Measurements from ENCODE around the gene RNF113B.

RNF113B gene

DNA sequence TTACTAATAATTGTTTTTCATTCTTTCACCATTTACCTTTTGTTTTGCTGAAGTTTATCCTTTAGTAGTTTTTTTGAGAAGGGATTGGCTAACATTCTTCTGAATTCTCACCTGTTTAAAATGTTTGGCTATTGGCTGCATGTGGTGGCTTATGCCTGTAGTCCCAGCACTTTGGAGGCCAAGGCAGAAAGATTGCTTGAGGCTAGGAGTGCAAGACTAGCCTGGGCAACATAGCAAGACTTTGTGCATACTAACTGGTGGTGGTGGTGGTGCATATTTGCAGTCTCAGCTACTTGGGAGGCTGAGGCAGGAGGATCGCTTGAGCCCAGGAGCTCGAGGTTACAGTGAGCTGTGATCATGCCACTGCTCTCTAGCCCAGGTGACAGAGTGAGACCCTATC, 27.5 kb upstream of the RNF113B start:
- FAIRE-seq (no peak), DNase-seq (ENCODE audit: low spot score) (no peak)

DNA sequence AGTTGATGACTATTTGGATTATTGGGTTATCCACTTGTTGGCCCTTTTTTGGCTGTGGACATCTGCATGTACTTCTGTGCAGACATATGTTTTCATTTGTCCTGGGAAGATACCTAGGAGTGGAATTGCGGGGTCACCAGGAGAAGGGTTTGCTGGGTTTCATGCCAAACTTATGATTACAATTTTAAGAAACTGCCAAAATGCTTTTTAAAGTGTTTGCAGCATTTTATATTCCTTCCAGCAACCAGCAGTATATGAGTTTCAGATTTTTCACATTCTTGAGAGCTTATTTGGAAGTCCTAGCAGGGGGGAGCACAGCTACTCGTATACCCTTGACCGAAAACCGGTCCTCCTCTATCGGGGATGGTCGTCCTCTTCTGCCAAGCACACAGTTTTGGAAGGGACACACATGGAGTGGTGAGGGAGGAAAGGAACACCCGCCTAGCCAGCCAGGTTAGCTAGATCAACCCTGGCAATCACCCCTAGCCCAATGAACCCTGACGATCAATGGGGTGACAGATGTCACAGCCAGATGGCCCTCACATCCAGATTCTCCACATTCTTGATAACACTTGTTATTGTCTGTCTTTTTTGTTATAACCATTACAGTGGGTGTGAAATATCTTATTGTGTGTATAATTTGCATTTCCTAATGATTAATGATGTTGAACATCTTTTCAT, 26.7 kb upstream of the RNF113B start:
- FAIRE-seq (no peak), DNase-seq (ENCODE audit: low spot score) (no peak)

DNA sequence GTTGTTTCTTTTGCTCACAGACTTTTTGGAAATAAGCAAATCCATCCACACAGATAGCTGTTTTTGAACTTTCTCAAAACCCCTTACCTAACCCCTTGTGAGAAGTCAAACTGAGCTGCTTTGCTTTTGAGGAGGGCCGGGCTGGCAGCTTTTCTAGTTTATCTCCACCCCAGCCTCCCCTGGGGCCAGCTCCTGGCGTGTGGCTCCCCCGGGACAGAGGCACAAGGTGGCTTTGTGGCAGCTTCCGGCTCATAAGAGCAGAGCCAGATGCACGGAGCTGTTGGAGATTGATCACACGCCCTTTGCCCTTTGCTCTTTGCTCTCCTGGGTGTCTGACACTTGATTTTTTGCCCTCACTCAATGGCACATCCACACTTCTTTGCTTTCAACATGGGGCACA, 24.9 kb upstream of the RNF113B start:
- FAIRE-seq: no peak
- DNase-seq (ENCODE audit: low spot score): no peak

DNA sequence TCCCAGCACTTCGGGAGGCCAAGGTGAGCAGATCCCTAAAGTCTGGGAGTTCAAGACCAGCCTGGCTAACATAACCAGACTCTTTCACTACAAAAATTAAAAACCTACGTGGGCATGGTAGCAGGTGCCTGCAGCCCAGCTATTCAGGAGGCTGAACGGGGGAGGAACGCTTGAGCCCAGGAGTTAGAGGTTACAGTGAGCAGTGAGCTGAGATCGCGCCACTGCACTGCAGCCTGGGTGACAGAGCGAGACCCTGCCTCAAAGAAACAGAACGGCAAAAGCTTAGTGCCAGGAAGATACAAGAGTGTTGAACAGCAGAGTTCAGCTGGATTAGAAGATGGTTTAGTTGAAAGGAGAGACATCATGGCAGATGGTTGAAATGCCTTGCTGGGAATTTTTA, 24.1 kb upstream of the RNF113B start:
- no peak for DNase-seq (ENCODE audit: low spot score)

DNA sequence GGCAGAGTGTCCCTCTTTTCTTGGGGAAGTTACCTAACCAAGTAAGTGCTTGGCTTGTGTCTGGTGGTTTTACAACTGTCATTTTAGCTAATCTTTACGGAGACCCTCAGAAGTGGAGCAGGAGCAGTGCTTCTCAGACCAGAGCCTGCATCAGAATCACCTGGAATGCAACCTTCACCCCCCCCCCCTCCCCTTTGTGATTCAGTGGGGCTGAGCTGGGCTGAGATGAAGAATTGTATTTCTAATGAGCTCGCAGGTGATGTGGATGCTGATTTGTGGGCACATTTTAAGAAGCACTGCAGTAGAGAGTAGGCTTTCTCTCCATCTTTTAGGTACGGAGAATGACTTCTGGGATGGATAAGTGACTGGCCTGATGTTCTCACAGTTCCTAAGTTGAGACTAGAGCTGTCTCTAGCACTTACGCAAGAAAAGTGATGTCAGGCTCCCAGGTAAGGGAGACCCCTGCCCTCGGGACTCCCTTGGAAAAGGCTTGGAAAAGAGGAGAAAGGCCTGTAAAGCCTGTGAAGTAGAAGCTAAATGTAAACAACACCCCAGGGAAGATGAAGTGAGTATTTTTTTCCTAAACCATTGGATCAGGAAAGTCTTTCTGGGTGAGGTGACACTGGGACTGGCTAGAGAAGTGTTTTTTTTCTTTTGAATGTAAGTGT, 23.3 kb upstream of the RNF113B start:
- no peak for DNase-seq (ENCODE audit: low spot score)
- no peak for FAIRE-seq

More for the DNA sequence above, 24.1 kb upstream of the RNF113B start:
- FAIRE-seq: no peak

DNA sequence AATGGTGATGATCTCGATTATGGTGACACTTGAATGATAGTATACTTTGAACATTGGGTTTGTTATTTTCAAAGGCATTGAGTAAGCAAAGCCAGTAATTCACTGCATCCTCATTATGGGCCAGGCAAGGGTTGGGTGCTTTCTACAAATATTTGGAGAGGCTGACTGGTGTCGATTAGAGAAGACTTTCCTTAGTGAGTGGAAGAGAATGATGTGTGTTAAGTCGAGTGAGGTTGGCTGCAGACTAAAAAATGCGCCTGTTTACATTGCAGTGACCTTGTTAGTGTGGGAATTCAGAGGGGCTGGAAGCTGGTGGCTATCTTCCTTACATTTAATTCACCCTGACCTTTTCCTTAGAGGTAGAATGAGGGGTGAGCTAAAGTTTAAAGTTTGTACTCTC, 22.4 kb upstream of the RNF113B start:
- DNase-seq (ENCODE audit: low spot score) (no peak), FAIRE-seq (no peak)

DNA sequence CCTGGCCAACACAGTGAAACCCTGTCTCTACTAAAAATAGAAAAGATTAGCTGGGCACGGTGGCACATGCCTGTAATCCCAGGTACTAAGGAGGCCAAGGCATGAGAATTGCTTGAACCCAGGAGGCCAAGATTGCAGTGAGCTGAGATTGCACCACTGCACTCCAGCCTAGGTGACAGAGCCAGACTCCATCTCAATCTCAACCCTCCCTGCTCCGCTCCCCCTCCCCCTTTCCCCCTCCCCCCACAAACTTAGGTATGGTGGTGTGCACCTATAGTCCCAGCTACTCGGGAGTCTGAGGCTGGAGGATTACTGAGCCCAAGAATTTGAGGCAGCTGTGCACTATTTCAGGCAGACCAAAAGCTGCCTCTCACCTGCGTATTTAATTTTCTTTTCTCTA, 21.6 kb upstream of the RNF113B start:
- no peak for DNase-seq (ENCODE audit: low spot score)
- no peak for FAIRE-seq

DNA sequence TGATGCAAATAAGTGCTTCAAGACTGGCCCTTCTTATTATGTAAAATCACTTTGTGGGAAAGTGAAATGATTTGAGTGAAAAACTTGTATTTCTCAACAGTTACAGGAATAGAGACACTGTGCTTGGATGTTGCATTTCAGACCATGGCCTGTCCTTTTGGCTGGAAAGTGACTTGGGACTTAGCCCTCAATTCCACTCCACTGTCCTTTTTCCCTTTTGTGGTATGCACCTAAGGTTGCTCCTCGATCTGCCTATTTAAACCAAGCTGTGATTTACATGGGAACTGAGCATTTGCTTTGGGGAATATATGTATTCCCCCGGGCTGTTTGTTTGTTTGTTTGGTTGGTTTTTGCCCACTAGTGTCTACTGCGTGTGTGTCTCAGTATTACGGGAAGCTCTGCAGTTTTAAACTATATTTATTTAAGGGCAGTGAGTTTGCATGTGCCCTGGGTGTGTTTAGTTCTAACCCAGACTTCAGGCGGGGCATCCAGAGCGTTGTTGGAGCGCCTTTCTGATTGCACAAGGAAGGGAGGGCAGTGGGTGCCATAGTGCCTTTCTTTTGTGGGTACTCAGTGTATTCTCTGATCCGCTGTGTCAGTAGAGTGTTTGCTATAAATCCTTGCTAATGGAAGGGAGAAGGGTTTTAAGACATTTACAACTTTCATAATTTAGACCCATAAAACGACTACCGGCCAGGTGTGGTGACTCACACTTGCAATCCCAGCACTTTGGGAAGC, 18.2 kb upstream of the RNF113B start:
- DNase-seq (ENCODE audit: low spot score): no peak
- FAIRE-seq: no peak

DNA sequence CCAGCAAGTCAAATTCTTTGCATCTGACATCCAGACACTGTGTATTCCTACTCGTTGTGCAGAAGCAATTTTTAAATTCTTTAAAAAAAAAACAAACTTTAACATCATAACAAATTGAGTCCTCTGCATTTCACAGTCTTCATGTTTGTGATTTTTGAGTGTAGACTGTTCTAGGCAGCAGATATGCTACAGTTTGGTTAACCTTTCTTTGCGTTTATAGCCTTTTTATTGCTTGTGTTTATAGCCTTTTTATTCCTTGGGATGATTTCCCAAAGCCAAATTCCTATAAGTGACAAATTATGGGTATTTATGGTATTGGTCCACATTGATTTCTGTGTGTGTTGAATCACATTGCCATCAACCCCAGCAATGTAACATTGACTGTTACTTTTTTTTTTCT, 14.9 kb upstream of the RNF113B start:
- FAIRE-seq: no peak

DNA sequence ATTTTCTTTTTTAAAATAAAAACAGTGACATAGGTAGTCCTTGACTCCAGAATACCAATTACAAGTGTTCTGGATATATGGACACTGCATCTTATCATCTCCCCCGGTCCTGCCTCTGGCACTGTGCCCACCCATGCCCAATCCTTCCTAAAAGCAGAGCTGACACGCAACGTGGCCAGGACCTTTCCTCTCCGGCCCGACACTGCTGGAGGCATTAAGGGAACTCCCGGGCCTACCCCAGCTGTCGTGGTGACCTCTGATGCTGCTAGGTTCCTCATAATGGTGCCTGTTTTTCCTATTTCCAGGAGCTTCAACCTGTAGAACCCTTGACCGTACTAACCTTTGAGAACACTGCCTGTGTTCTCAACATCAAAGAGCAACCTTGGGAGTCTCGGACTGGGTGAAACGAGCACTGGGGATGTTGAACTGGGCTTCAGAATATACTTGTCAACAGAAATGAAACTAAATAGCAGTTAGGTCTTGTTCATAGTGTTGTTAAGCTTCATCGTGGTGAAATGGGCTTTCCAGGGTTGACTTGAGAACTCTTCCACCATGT, 13.9 kb upstream of the RNF113B start:
- no peak for FAIRE-seq
- no peak for DNase-seq (ENCODE audit: low spot score)

More for the DNA sequence above, 14.9 kb upstream of the RNF113B start:
- no peak for DNase-seq (ENCODE audit: low spot score)

DNA sequence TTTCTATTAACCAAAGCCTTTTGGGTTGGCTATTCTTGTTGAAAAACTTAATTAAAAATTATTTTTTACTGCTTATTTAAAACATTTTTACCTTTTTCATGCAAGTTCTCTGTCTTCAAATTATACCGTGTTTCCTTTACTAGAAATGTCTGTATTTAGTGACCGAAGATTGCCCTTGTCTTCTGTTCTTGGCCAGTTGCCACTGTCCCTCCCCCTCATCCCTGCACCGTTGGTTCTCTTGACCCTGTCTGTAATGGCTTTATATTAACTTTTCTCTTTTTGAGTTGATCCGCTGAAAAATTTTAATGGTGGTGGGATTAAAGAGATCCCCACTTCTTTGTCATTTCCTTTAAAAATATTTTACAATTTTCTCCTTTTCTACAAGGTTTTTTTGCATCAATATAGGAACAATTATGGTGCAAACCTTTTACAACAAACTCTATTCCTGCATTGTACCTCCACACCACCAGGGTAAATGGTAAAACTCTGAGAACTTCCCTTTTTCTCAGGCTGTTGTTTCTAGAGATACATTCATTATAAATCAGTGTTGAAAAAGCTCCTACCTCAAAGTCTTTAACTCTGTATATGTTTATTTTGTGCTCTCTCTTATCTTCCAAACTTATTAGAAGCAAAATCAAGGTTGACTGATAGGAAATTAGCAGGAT, 12.9 kb upstream of the RNF113B start:
- DNase-seq (ENCODE audit: low spot score) (no peak), FAIRE-seq (no peak)

DNA sequence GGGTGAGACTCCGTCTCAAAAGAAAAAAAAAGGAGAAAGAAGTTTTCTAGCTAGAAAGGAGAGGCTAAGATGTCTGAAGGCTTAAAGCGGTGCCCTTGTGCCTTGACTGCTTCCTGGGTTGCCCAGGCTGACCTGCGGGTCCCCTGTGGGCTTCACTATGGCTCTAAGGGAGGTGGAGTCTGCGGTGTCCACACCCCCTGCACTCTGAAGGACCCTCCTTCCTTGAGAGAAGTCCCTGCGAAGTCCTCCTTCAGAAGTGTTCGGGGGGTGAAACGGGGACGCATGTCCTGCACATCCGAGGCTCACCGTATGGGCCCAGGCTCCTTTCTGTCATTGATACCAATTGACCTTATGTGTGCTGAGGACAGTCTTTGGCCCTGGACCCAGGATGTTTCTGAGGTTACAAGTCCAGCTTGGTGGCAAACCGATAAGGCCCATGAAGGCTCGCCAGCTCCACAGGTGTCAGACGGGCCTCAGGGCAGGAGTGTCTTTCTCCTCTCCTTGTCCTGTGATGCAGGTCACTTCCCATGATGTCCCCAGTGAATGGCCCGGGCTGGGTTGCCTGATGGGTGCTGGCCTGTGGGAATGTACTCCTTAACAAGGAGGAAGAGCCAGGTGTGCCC, 11.6 kb upstream of the RNF113B start:
- DNase-seq (ENCODE audit: low spot score) (no peak), FAIRE-seq (no peak)

DNA sequence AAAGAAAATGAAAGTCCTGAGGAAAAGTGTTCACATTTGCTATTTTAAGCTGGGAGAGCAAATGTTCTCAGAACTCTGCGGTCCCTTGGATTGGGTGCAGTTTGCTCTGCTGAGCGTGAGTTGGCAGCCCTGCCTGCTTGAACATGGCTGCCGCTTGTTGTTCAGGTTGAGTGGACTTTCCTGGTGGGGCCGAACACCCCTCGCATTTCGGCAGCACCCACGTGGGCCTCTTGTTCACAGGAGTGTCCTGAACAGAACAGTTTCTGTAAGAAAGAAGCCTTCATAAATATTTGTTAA, 10.8 kb upstream of the RNF113B start:
- no peak for FAIRE-seq

DNA sequence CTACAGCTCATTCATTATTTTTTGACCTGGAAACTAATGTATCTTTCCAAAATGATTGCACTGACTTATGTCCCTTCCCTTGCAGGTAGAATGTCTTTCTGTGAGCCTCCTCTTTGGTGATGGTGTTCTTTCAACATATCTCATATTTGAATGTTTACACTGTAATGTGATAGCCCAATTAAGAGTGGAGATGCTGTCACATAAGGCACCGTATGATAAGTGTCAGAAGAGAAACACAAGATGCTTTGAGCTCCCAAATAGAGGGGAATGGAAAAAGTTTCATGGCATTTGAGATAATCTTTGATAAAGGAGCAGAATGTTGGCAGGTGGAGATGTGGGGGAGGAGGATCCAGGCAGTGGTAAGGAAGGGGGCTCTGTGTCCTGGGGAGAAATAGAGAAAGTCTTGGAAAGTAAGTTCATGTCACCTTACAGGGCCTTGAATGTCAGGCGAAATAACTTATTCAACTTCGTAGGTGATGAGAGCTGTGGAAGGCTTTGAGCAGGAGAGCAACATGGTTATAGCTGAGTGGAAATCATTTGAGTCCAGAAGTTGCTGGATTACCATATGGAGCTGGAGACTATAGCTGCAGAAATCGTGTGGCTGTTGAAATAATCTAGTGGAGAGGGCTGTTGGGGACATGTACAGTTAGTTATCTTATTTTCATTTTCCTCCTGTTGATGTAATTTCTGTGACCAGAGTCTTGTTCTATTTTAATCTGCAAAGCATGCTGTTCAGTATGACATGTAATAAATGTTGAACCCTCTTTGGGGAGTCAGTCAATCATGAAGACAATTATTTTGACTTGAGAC, 10.3 kb upstream of the RNF113B start:
- no peak for DNase-seq (ENCODE audit: low spot score)
- FAIRE-seq: no peak

More for the DNA sequence above, 10.8 kb upstream of the RNF113B start:
- no peak for DNase-seq (ENCODE audit: low spot score)

DNA sequence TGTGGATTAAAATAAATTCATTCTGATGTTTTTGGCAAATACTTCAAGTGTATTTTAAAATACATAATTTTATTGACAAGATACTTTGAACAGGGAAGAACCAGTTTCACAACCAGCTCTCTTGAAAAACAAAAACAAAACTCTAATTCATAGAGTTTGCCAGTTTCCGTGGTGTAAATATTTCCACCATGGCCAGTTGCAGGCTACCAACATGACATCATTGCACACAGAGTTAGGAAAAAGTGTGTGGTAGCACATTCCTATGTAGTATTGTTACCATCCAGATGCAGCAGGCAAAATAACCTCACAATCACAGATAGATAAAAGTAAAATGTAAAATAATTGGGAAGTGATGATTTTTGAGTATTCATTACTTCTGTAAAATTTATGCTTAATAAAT, 7.7 kb upstream of the RNF113B start:
- no peak for FAIRE-seq
- DNase-seq (ENCODE audit: low spot score): no peak

DNA sequence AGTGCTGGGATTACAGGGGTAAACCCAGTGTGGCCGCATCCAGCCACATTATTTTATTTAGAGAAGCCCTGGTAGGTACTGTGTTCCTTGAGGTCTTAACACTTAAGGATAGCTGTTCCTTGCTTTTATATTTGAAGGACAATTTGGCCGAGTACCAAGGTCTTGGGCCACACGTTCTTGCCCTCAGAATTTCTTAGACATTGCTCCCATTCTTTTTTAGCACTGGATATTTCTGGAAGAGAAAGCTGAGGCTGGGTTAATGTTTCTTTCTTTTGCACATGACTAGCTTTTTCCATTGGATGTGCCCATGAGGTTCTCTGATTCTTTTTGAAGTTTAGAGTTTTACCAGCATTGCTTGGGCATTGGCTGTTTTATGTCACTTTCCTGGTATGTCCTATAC, 5.5 kb upstream of the RNF113B start:
- no peak for DNase-seq (ENCODE audit: low spot score)
- no peak for FAIRE-seq

DNA sequence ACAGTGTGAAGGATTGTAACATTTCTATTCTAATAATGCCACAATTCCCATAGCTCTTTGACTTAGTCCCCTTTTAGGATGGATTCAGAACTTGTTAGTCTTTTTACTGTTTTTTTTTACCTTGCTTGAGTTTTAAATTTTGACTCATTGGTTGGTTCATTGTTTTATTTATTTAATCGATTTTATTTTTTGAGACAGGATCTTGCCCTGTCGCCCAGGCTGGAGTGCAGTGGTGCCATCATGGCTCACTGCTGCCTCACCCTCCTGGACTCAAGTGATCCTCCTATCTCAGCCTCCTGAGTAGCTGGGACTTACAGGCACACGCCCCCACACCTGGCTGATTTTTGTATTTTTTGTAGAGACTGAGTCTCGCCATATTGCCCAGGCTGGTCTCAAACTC, 5.1 kb upstream of the RNF113B start:
- DNase-seq (ENCODE audit: low spot score): no peak
- FAIRE-seq: no peak

DNA sequence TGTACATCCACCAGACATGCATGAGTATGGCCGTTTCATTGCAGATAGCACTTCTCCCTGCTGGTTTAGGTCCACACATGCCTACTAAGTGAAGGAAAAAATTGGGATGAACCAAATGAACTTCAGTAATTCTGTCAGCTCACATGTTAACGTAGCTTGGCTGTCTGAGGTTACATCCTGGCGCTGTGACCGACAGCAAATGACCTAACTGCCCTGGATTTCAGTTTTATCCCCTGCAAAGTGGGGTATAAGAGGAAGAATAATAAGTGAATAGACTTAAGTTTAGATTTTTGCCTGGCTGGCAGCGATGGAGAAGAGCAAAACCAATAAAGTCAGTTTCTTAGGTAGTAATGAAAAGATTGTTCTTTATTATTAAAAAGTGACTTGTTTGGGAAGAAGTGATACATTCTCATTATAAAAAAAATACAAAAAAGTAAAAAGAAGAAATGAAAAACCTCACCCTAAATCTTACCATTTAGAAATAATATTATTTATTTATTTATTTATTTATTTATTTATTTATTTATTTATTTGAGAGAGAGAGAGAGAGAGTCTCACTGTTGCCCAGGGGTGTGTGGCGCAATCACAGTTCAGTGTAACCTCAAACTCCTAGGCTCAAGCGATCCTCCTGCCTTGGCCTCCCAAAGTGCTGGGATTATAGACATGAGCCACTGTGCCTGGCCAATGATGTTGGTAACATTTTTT, 4.2 kb upstream of the RNF113B start:
- no peak for DNase-seq (ENCODE audit: low spot score)
- FAIRE-seq: no peak

DNA sequence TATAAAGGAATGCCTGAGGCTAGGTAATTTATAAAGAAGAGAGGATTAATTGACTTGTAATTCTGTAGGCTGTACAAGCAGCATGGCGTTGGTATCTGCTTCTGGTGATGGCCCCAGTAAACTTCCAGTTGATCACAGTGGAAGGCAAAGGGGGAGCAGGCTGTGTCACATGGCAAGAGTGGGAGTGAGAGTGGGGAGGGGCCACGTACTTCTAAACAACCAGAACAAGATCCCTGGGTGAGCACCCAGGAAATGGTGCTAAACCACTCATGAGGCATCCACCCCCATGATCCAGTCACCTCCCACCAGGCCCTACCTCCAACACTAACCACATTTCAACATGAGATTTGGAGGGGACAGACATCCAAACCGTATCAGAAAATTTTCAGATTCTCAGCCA, 3.0 kb upstream of the RNF113B start:
- DNase-seq (ENCODE audit: low spot score) (no peak), FAIRE-seq (no peak)

DNA sequence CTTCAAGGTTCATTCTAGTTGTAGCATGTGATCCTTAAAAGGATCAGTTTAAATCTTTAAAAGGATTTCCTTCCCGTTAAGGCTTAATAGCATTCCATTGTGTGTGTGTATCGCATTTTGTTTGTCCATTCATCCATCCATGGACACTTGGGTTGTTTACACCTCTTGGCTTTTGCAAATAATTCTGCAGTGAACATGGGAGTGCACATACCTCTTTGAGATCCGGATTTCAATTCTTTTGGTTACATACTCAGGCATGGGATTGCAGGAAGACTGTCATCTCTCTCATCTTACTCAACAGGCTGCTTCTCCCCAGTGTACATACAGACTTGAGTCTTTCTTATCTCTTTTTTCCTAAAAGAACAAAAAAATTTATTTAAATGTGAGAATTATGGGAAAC, 1.2 kb downstream of the RNF113B start:
- FAIRE-seq (no peak), DNase-seq (ENCODE audit: low spot score) (no peak)

All from urothelium cell line (cell line).